K562 (cell line): ENCODE data around the gene E2F1. TPM values are rescaled to one million over a fixed set of nuclear protein-coding genes. Genes with fewer than 3 reads are reported as not detected.

Source experiments
- BHLHE40 ChIP-seq: IDR thresholded peaks from 2 replicates; pipeline ENCODE4 v1.6.1; 2011; ENCODE audit warnings: low read length, improper control_type of control experiment
- C11orf30 ChIP-seq: fragments of 450-650 bp; IDR thresholded peaks from 2 replicates; pipeline ENCODE4 v1.6.1; 2016; ENCODE audit warnings: low read depth, mild to moderate bottlenecking
- CBX3 ChIP-seq, 2 experiments: IDR thresholded peaks; 1 replicate in 1 of 2; 2 replicates in 1 of 2; pipeline ENCODE4 v1.6.1; 2012; ENCODE audit warnings: inconsistent platforms in 2 of 2, low read length in 2 of 2, borderline replicate concordance in 1 of 2, control low read depth in 1 of 2
- FOXA1 ChIP-seq: fragments of 450-650 bp; IDR thresholded peaks from 2 replicates; pipeline ENCODE4 v1.6.1; 2016; ENCODE audit warnings: mild to moderate bottlenecking, borderline replicate concordance
- JUND ChIP-seq, 2 experiments: IDR thresholded peaks; 2 replicates in 1 of 2; 3 replicates in 1 of 2; pipeline ENCODE4 v1.6.1; 2011; ENCODE audit warnings: borderline replicate concordance in 2 of 2, low read depth in 2 of 2, low read length in 2 of 2, improper control_type of control experiment in 1 of 2, missing biosample characterization in 1 of 2, missing genetic modification characterization in 1 of 2, missing genetic modification reagents in 1 of 2
- PCBP1 ChIP-seq: fragments of 200-400 bp; formaldehyde crosslinking; IDR thresholded peaks from 2 replicates; pipeline ENCODE4 v1.6.1; 2018; ENCODE audit warnings: mild to moderate bottlenecking, low read depth, low read length; ENCODE audit not compliant: poor library complexity, severe bottlenecking
- PHF8 ChIP-seq: fragments of 200-600 bp; sonication (generic); IDR thresholded peaks from 2 replicates; pipeline ENCODE4 v1.6.1; 2012; ENCODE audit warnings: mixed run types, mild to moderate bottlenecking, inconsistent platforms, low read length, moderate library complexity, borderline replicate concordance
- POLR2H ChIP-seq: IDR thresholded peaks from 2 replicates; pipeline ENCODE4 v1.6.1; 2016; ENCODE audit warnings: missing genetic modification characterization, low read depth, mild to moderate bottlenecking, control low read depth, missing compliant biosample characterization, moderate library complexity
- POU5F1 ChIP-seq: fragments of 150-350 bp; IDR thresholded peaks from 2 replicates; pipeline ENCODE4 v1.6.1; 2014; ENCODE audit warnings: borderline replicate concordance, low read length, low read depth, mild to moderate bottlenecking; ENCODE audit not compliant: partially characterized antibody
- RNF2 ChIP-seq: sonication (generic); IDR thresholded peaks from 2 replicates; pipeline ENCODE4 v1.6.1; 2016
- TAF15 ChIP-seq: fragments of 200-400 bp; formaldehyde crosslinking; IDR thresholded peaks from 2 replicates; pipeline ENCODE4 v1.6.1; 2017; ENCODE audit warnings: mild to moderate bottlenecking, low read depth, low read length, moderate library complexity
- ZNF384 ChIP-seq: IDR thresholded peaks from 2 replicates; pipeline ENCODE4 v1.6.1; 2012; ENCODE audit warnings: low read depth, low read length, improper control_type of control experiment
- ZNF518B ChIP-seq: fragments of 250-450 bp; sonication (Bioruptor Pico); IDR thresholded peaks from 2 replicates; pipeline ENCODE4 v1.5.0; 2021; ENCODE audit warnings: mild to moderate bottlenecking, moderate library complexity
- polyA plus RNA-seq, 8 experiments: library from polyadenylated mRNA; depleted of rRNA in 4 of 8; stranded (reverse) in 5 of 8; unstranded in 3 of 8; fragments of >200 nt; fragmentation: Nextera tagmentation in 2 of 8; fragmentation: Illumina TruSeq in 1 of 8; extraction: Ambion mirVana in 2 of 8; extraction: Trizol in 1 of 8; gene quantifications; 2 replicates each; pipeline versions ENCODE4 v1.2.1 to v1.2.3, GENCODE V29; 2011 to 2014; ENCODE audit warnings: inconsistent platforms in 1 of 8, missing spikeins in 1 of 8
- total RNA-seq, 7 experiments: library from RNA; depleted of rRNA in 6 of 7; stranded (reverse); fragments of >200 nt in 6 of 7; fragmentation: Illumina TruSeq in 2 of 7; extraction: Trizol in 2 of 7; gene quantifications; 2 replicates each; pipeline versions ENCODE4 v1.2.1 to v1.2.3, GENCODE V29; 2011 to 2021; ENCODE audit warnings: low replicate concordance in 1 of 7
- TF ChIP-seq, protein P1 (sequence below): fragments of 200-800 bp; sonication (Bioruptor generic); IDR thresholded peaks from 2 replicates; pipeline ENCODE4 v1.6.1; 2016; ENCODE audit warnings: missing genetic modification characterization, missing compliant biosample characterization
- TF ChIP-seq, protein P2 (sequence below), 2 experiments: fragments of 450-650 bp; IDR thresholded peaks; 2 replicates each; pipeline ENCODE4 v1.6.1; 2016

Gene E2F1
- total and polyA plus RNA-seq, 9 of the 15 experiments (the other 6 are each of a cell fraction or from before 2014, with no cell fraction given), result 0.14 to 30.6 (median 13.1) TPM

- TF ChIP-seq, protein P1, sequence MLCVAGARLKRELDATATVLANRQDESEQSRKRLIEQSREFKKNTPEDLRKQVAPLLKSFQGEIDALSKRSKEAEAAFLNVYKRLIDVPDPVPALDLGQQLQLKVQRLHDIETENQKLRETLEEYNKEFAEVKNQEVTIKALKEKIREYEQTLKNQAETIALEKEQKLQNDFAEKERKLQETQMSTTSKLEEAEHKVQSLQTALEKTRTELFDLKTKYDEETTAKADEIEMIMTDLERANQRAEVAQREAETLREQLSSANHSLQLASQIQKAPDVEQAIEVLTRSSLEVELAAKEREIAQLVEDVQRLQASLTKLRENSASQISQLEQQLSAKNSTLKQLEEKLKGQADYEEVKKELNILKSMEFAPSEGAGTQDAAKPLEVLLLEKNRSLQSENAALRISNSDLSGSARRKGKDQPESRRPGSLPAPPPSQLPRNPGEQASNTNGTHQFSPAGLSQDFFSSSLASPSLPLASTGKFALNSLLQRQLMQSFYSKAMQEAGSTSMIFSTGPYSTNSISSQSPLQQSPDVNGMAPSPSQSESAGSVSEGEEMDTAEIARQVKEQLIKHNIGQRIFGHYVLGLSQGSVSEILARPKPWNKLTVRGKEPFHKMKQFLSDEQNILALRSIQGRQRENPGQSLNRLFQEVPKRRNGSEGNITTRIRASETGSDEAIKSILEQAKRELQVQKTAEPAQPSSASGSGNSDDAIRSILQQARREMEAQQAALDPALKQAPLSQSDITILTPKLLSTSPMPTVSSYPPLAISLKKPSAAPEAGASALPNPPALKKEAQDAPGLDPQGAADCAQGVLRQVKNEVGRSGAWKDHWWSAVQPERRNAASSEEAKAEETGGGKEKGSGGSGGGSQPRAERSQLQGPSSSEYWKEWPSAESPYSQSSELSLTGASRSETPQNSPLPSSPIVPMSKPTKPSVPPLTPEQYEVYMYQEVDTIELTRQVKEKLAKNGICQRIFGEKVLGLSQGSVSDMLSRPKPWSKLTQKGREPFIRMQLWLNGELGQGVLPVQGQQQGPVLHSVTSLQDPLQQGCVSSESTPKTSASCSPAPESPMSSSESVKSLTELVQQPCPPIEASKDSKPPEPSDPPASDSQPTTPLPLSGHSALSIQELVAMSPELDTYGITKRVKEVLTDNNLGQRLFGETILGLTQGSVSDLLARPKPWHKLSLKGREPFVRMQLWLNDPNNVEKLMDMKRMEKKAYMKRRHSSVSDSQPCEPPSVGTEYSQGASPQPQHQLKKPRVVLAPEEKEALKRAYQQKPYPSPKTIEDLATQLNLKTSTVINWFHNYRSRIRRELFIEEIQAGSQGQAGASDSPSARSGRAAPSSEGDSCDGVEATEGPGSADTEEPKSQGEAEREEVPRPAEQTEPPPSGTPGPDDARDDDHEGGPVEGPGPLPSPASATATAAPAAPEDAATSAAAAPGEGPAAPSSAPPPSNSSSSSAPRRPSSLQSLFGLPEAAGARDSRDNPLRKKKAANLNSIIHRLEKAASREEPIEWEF, result 0 out of 2 replicates have a peak, but pooled peaks have one; percentile 71
- TF ChIP-seq, protein P2, sequence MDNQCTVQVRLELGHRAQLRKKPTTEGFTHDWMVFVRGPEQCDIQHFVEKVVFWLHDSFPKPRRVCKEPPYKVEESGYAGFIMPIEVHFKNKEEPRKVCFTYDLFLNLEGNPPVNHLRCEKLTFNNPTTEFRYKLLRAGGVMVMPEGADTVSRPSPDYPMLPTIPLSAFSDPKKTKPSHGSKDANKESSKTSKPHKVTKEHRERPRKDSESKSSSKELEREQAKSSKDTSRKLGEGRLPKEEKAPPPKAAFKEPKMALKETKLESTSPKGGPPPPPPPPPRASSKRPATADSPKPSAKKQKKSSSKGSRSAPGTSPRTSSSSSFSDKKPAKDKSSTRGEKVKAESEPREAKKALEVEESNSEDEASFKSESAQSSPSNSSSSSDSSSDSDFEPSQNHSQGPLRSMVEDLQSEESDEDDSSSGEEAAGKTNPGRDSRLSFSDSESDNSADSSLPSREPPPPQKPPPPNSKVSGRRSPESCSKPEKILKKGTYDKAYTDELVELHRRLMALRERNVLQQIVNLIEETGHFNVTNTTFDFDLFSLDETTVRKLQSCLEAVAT (IDR thresholded peaks at IDR 0.05), result peak in 1 of 2 experiments; percentile 61; a peak in 1 of 4 replicates
- TF ChIP-seq POU5F1 (no peak), POLR2H (tag) (peak; percentile 22; the same call in 1 of the 2 replicates), FOXA1 (no peak), RNF2 (no peak), PCBP1 (peak; percentile 1), PHF8 (no peak), BHLHE40 (peak; percentile 16; the same call in 1 of the 2 replicates), C11orf30 (no peak), ZNF384 (0 out of 2 replicates have a peak, but pooled peaks have one; percentile 9), CBX3 (IDR thresholded peaks at IDR 0.05; ENCODE audit: borderline replicate concordance in 1 of 2, low read length in 2 of 2) (peak in 1 of 2 experiments; percentile 6; a peak in 1 of 3 replicates), ZNF518B (no peak), TAF15 (no peak), JUND (IDR thresholded peaks at IDR 0.05; ENCODE audit: borderline replicate concordance, low read depth, low read length) (no peak), JUND (tag; IDR thresholded peaks at IDR 0.05; ENCODE audit: borderline replicate concordance, low read depth, low read length) (0 out of 3 replicates have a peak, but pooled peaks have one; percentile 9)
These were observed 45.5 kb upstream of the E2F1 start, which contains the start of gene ZNF341 (continued) for GRCh38 chr20:33731693-33732165.
